ENCODE data around the gene UCHL5.

DNA sequence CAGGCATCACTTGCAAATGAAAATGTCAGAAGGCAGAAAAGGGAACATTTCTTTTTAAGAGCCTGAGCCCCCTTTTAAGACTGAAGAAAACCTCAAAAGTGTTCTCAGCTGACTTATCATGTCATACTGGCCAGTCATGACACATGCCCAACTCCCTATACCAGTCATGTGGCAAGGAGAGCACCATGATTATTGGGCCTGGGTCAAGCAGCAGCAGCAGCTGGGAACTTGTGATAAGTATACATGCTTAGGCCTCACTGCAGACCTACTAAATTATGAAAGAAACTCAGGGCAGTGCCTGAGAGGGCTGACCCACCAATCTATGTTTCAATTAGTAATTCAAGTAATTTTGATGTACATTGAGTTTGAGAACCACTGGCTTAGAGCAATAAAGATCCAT lies 8.9 kb upstream of the UCHL5 start:
- TF ChIP-seq EZH2 (IDR thresholded peaks at IDR 0.05; ENCODE audit: borderline replicate concordance, low read depth, low read length, severe bottlenecking): no peak
- TF ChIP-seq, protein P1, sequence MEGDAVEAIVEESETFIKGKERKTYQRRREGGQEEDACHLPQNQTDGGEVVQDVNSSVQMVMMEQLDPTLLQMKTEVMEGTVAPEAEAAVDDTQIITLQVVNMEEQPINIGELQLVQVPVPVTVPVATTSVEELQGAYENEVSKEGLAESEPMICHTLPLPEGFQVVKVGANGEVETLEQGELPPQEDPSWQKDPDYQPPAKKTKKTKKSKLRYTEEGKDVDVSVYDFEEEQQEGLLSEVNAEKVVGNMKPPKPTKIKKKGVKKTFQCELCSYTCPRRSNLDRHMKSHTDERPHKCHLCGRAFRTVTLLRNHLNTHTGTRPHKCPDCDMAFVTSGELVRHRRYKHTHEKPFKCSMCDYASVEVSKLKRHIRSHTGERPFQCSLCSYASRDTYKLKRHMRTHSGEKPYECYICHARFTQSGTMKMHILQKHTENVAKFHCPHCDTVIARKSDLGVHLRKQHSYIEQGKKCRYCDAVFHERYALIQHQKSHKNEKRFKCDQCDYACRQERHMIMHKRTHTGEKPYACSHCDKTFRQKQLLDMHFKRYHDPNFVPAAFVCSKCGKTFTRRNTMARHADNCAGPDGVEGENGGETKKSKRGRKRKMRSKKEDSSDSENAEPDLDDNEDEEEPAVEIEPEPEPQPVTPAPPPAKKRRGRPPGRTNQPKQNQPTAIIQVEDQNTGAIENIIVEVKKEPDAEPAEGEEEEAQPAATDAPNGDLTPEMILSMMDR (IDR thresholded peaks at IDR 0.05; ENCODE audit: extremely low read depth in 1 of 2, insufficient read depth in 1 of 2, low read depth in 1 of 2, low read length in 2 of 2): no peak
- TF ChIP-seq POLR2A (IDR thresholded peaks at IDR 0.05; ENCODE audit: low read depth, low read length): no peak
- TF ChIP-seq, protein P2, sequence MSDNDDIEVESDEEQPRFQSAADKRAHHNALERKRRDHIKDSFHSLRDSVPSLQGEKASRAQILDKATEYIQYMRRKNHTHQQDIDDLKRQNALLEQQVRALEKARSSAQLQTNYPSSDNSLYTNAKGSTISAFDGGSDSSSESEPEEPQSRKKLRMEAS (IDR thresholded peaks at IDR 0.05; ENCODE audit: insufficient read depth, insufficient read length): no peak
- no peak for TF ChIP-seq POLR2AphosphoS5 (IDR thresholded peaks at IDR 0.05; ENCODE audit: insufficient read depth, low read depth, low read length)
- no peak for TF ChIP-seq GATA2 (IDR thresholded peaks at IDR 0.05; ENCODE audit: insufficient read depth, insufficient read length, low read depth, low read length)
- no peak for TF ChIP-seq FOS (IDR thresholded peaks at IDR 0.05; ENCODE audit: borderline replicate concordance, insufficient read depth, low read length)
- no peak for TF ChIP-seq JUN (IDR thresholded peaks at IDR 0.05; ENCODE audit: borderline replicate concordance, insufficient read depth, insufficient read length, low read depth)
- no peak for TF ChIP-seq MYC (IDR thresholded peaks at IDR 0.05; ENCODE audit: low read depth, low read length)

All from endothelial cell of umbilical vein (primary cell).